KMS-11 (cell line): ENCODE data around the gene OSBP.
"Not testable (repeated sequence)": the region's sequence is repeated elsewhere in the genome, so short reads cannot be mapped to it uniquely, and the experiment has no call there.

ENCODE experiments used
- H2AFZ ChIP-seq: fragments of 200-600 bp; sonication (generic); 2 replicates; pipeline ENCODE4 v1.6.1; 2016; ENCODE audit warnings: antibody characterized with exemption, mixed run types, low read depth
- H3K27ac ChIP-seq: fragments of 200-600 bp; sonication (generic); 2 replicates; pipeline ENCODE4 v1.6.1; 2016; ENCODE audit warnings: mild to moderate bottlenecking, mixed run types
- H3K27me3 ChIP-seq: fragments of 200-600 bp; sonication (generic); 2 replicates; pipeline ENCODE4 v1.6.1; 2017; ENCODE audit warnings: mild to moderate bottlenecking, low read depth, mixed run types, moderate library complexity; ENCODE audit not compliant: insufficient read depth
- H3K36me3 ChIP-seq: fragments of 200-600 bp; sonication (generic); 2 replicates; pipeline ENCODE4 v1.6.1; 2017; ENCODE audit warnings: mild to moderate bottlenecking, mixed run types; ENCODE audit not compliant: insufficient read depth
- H3K4me1 ChIP-seq: fragments of 200-600 bp; sonication (generic); 2 replicates; pipeline ENCODE4 v1.6.1; 2016; ENCODE audit warnings: mild to moderate bottlenecking, low read depth, mixed run types; ENCODE audit not compliant: poor library complexity, severe bottlenecking
- H3K4me2 ChIP-seq: fragments of 200-600 bp; sonication (generic); 2 replicates; pipeline ENCODE4 v1.7.0; 2016; ENCODE audit warnings: mild to moderate bottlenecking, mixed run types
- H3K4me3 ChIP-seq: fragments of 200-600 bp; sonication (generic); IDR thresholded peaks from 2 replicates; pipeline ENCODE4 v1.6.1; 2017; ENCODE audit warnings: low read depth, low read length, mixed read lengths; ENCODE audit not compliant: insufficient read depth
- H3K79me2 ChIP-seq: fragments of 200-600 bp; sonication (generic); 2 replicates; pipeline ENCODE4 v1.6.1; 2016; ENCODE audit warnings: low read depth, mixed run types; ENCODE audit not compliant: insufficient read depth
- H3K9ac ChIP-seq: fragments of 200-600 bp; sonication (generic); 2 replicates; pipeline ENCODE4 v1.6.1; 2016; ENCODE audit warnings: mild to moderate bottlenecking, mixed run types
- H4K20me1 ChIP-seq: fragments of 200-600 bp; sonication (generic); 2 replicates; pipeline ENCODE4 v1.6.1; 2016; ENCODE audit warnings: mild to moderate bottlenecking, mixed run types; ENCODE audit not compliant: insufficient read depth
- CTCF ChIP-seq: fragments of 200-600 bp; sonication (generic); conservative IDR thresholded peaks from 2 replicates; pipeline ENCODE4 v1.6.1; 2017; ENCODE audit warnings: low read depth, mild to moderate bottlenecking, antibody characterized with exemption, low read length, moderate library complexity, mixed read lengths

OSBP gene

GRCh38 chr11:59641156-59641555 lies 25.6 kb upstream of the OSBP start:
- no peak overlapping the region for H3K4me2 ChIP-seq
- no peak for TF ChIP-seq CTCF
- no peak overlapping the region for H3K27ac ChIP-seq
- no peak overlapping the region for H2AFZ ChIP-seq
- peaks cover 11% of the 10 kb centered on the region; the same call in 1 of the 2 replicates for H3K36me3 ChIP-seq
- H3K4me1 ChIP-seq, result no peaks in the 10 kb centered on the region
- H3K27me3 ChIP-seq, result no peaks in the 10 kb centered on the region
- H3K9ac ChIP-seq, result no peak overlapping the region
- no peaks in the 10 kb centered on the region for H4K20me1 ChIP-seq
- no peak overlapping the region for H3K4me3 ChIP-seq
- H3K79me2 ChIP-seq, result no peaks in the 10 kb centered on the region

GRCh38 chr11:59630493-59630892 lies 14.9 kb upstream of the OSBP start:
- H2AFZ ChIP-seq, result no peak overlapping the region
- H3K27ac ChIP-seq, result no peak overlapping the region
- no peaks in the 10 kb centered on the region for H3K79me2 ChIP-seq
- TF ChIP-seq CTCF, result no peak
- H3K27me3 ChIP-seq, result no peaks in the 10 kb centered on the region
- H4K20me1 ChIP-seq, result no peaks in the 10 kb centered on the region
- no peak overlapping the region for H3K4me2 ChIP-seq
- H3K36me3 ChIP-seq, result no peaks in the 10 kb centered on the region
- no peak overlapping the region for H3K4me3 ChIP-seq
- no peak overlapping the region for H3K9ac ChIP-seq
- peaks cover 8% of the 10 kb centered on the region for H3K4me1 ChIP-seq

- no peak overlapping the region for H3K9ac ChIP-seq
- H3K4me2 ChIP-seq, result no peak overlapping the region
- no peaks in the 10 kb centered on the region for H4K20me1 ChIP-seq
- no peak overlapping the region for H3K4me3 ChIP-seq
- no peaks in the 10 kb centered on the region for H3K36me3 ChIP-seq
- no peaks in the 10 kb centered on the region for H3K27me3 ChIP-seq
- no peak for TF ChIP-seq CTCF
- H2AFZ ChIP-seq, result no peak overlapping the region
- H3K27ac ChIP-seq, result no peak overlapping the region
- H3K79me2 ChIP-seq, result no peaks in the 10 kb centered on the region
- peaks cover 8% of the 10 kb centered on the region for H3K4me1 ChIP-seq
Measured at GRCh38 chr11:59629996-59630395, 14.4 kb upstream of the OSBP start.

- H3K79me2 ChIP-seq, H3K36me3 ChIP-seq, H3K4me2 ChIP-seq, H3K27me3 ChIP-seq, H3K27ac ChIP-seq, H3K4me3 ChIP-seq, H3K9ac ChIP-seq, H4K20me1 ChIP-seq, H3K4me1 ChIP-seq, H2AFZ ChIP-seq: not testable (repeated sequence)
Measured at GRCh38 chr11:59626969-59627368, 11.4 kb upstream of the OSBP start.

- no peaks in the 10 kb centered on the region for H4K20me1 ChIP-seq
- no peak for TF ChIP-seq CTCF
- H3K79me2 ChIP-seq, result no peaks in the 10 kb centered on the region
- no peak overlapping the region for H3K4me3 ChIP-seq
- no peak overlapping the region for H3K4me2 ChIP-seq
- no peak overlapping the region for H2AFZ ChIP-seq
- H3K27me3 ChIP-seq, result no peaks in the 10 kb centered on the region
- H3K4me1 ChIP-seq, result peaks cover 8% of the 10 kb centered on the region
- H3K27ac ChIP-seq, result no peak overlapping the region
- H3K36me3 ChIP-seq, result no peaks in the 10 kb centered on the region
- no peak overlapping the region for H3K9ac ChIP-seq
Measured at GRCh38 chr11:59625703-59626102, 10.1 kb upstream of the OSBP start.
